PC-3 (cell line): ENCODE results near the gene TPM4. TPM values are rescaled to one million over a fixed set of nuclear protein-coding genes. Genes with fewer than 3 reads are reported as not detected.

Experiments used
- ATAC-seq: fragments of 200-7000 bp; cut with Tn5 transposase; 2 replicates; pipeline ENCODE4 v1.9.1; 2020; ENCODE audit warnings: mild to moderate bottlenecking, moderate library complexity
- BruUV-seq: library from RNA; stranded (reverse); fragments of 400-500 nt; replicated peaks from 2 replicates; lab custom pipeline; 2021; lab: Mats Ljungman, UMichigan
- CTCF ChIA-PET: fragments of 300-600 bp; sonication (Branson Sonifier 250); formaldehyde crosslinking; loops from one replicate; lab custom pipeline; 2022; ENCODE audit warnings: antibody characterized with exemption; lab: Charles Lee
- POLR2A ChIA-PET: fragments of 300-600 bp; sonication (Branson Sonifier 250); formaldehyde crosslinking; loops from one replicate; lab custom pipeline; 2022; ENCODE audit warnings: antibody characterized with exemption; ENCODE audit not compliant: unreplicated experiment; lab: Charles Lee
- DNase-seq: peaks from one replicate; pipeline ENCODE4 v3.0.0-alpha.2; 2015
- H2AFZ ChIP-seq: fragments of 300-600 bp; sonication (generic); 2 replicates; pipeline ENCODE4 v1.6.0; 2016; ENCODE audit warnings: antibody characterized with exemption, low read length
- H3F3A ChIP-seq: fragments of 300-600 bp; sonication (generic); one replicate; pipeline ENCODE4 v1.6.0; 2017; ENCODE audit warnings: antibody characterized with exemption, low read length, control low read depth, mild to moderate bottlenecking; ENCODE audit not compliant: unreplicated experiment
- H3K27ac ChIP-seq: fragments of 300-600 bp; sonication (generic); 2 replicates; pipeline ENCODE4 v1.5.1; 2016; ENCODE audit warnings: mild to moderate bottlenecking, low read length
- H3K27me3 ChIP-seq: fragments of 300-600 bp; sonication (generic); 2 replicates; pipeline ENCODE4 v1.6.1; 2016; ENCODE audit warnings: low read length, mixed read lengths
- H3K36me3 ChIP-seq: fragments of 300-600 bp; sonication (generic); 2 replicates; pipeline ENCODE4 v1.6.1; 2016; ENCODE audit warnings: low read depth, mixed run types, low read length, mixed read lengths
- H3K4me1 ChIP-seq: fragments of 300-600 bp; sonication (generic); 2 replicates; pipeline ENCODE4 v1.5.1; 2016; ENCODE audit warnings: low read length; ENCODE audit not compliant: insufficient read depth
- H3K4me2 ChIP-seq: fragments of 300-600 bp; sonication (generic); 2 replicates; pipeline ENCODE4 v1.6.0; 2016; ENCODE audit warnings: low read length
- H3K4me3 ChIP-seq: fragments of 300-600 bp; sonication (generic); 2 replicates; pipeline ENCODE4 v1.5.1; 2016; ENCODE audit warnings: mild to moderate bottlenecking, low read length, mixed read lengths
- H3K79me2 ChIP-seq: fragments of 300-600 bp; sonication (generic); 2 replicates; pipeline ENCODE4 v1.6.1; 2017; ENCODE audit warnings: low read length, mixed read lengths
- H3K9ac ChIP-seq: fragments of 300-600 bp; sonication (generic); 2 replicates; pipeline ENCODE4 v1.6.0; 2016; ENCODE audit warnings: mild to moderate bottlenecking, low read length
- H3K9me2 ChIP-seq: fragments of 300-600 bp; sonication (generic); replicated peaks from 2 replicates; pipeline ENCODE4 v1.6.1; 2016; ENCODE audit warnings: mixed run types, low read length, mixed read lengths
- H3K9me3 ChIP-seq: fragments of 300-600 bp; sonication (generic); 2 replicates; pipeline ENCODE4 v1.6.1; 2016; ENCODE audit warnings: low read length, mixed read lengths
- H4K20me1 ChIP-seq: fragments of 300-600 bp; sonication (generic); 2 replicates; pipeline ENCODE4 v1.6.1; 2016; ENCODE audit warnings: low read length, mixed read lengths
- CTCF ChIP-seq: fragments of 300-600 bp; sonication (generic); conservative IDR thresholded peaks from 2 replicates; pipeline ENCODE4 v1.5.1; 2017; ENCODE audit warnings: antibody characterized with exemption, low read depth, mild to moderate bottlenecking, low read length
- EZH2 ChIP-seq: fragments of 300-600 bp; sonication (generic); IDR thresholded peaks from one replicate; pipeline ENCODE4 v1.6.1; 2017; ENCODE audit warnings: antibody characterized with exemption, mild to moderate bottlenecking, low read length; ENCODE audit not compliant: unreplicated experiment
- EZH2phosphoT487 ChIP-seq: fragments of 300-600 bp; sonication (generic); IDR thresholded peaks from 2 replicates; pipeline ENCODE4 v1.6.1; 2018; ENCODE audit warnings: mild to moderate bottlenecking, antibody characterized with exemption, low read length, borderline replicate concordance
- intact Hi-C: fragments of 100-400 bp; cut with micrococcal nuclease; formaldehyde crosslinking; loops from 2 replicates; pipeline ENCODE4 v1.9.0; 2023
- total RNA-seq: library from RNA; depleted of rRNA; stranded (reverse); fragments of >200 nt; gene quantifications from 2 replicates; pipeline ENCODE4 v1.2.3, GENCODE V29; 2014

TPM4 gene
- total RNA-seq, 1 experiment from 2014 or later = 135 TPM

- no TSS peak for BruUV-seq
- no peaks in the 10 kb centered on the region for H3K9me3 ChIP-seq
- H3K9me2 ChIP-seq = no peaks in the 10 kb centered on the region
- DNase-seq (no peak), ATAC-seq (no peak)
- intact Hi-C loops = no loop called here
- TF ChIP-seq CTCF = no peak
- no peak for TF ChIP-seq EZH2
- TF ChIP-seq EZH2phosphoT487 = no peak
- H2AFZ ChIP-seq = no peak overlapping the region
- H3K79me2 ChIP-seq = no peaks in the 10 kb centered on the region
- H3K4me3 ChIP-seq = no peak overlapping the region
- no peaks in the 10 kb centered on the region for H3K4me1 ChIP-seq
- no peaks in the 10 kb centered on the region for H3F3A ChIP-seq
- no peaks in the 10 kb centered on the region for H4K20me1 ChIP-seq
- ChIA-PET POLR2A (no interaction called here), CTCF (no interaction called here)
- no peak overlapping the region for H3K9ac ChIP-seq
- H3K27ac ChIP-seq = no peak overlapping the region
- H3K36me3 ChIP-seq = no peaks in the 10 kb centered on the region
- no peak overlapping the region for H3K4me2 ChIP-seq
- no peaks in the 10 kb centered on the region for H3K27me3 ChIP-seq
Measured at GRCh38 chr19:16031872-16032200, 44.5 kb upstream of the TPM4 start.

- Histone ChIP-seq H3K9ac (no peak overlapping the region), H3K27me3 (no peaks in the 10 kb centered on the region), H2AFZ (no peak overlapping the region), H3K9me2 (no peaks in the 10 kb centered on the region), H3F3A (no peaks in the 10 kb centered on the region), H4K20me1 (no peaks in the 10 kb centered on the region), H3K36me3 (no peaks in the 10 kb centered on the region), H3K27ac (no peak overlapping the region), H3K4me1 (no peaks in the 10 kb centered on the region), H3K9me3 (no peaks in the 10 kb centered on the region), H3K4me3 (no peak overlapping the region), H3K4me2 (no peak overlapping the region), H3K79me2 (no peaks in the 10 kb centered on the region)
- POLR2A ChIA-PET = no interaction called here
- TF ChIP-seq EZH2 (no peak), CTCF (no peak), EZH2phosphoT487 (no peak)
- no TSS peak for BruUV-seq
- intact Hi-C loops = no loop called here
- ATAC-seq (no peak), DNase-seq (no peak)
- CTCF ChIA-PET = no interaction called here
Measured at GRCh38 chr19:16032509-16033135, 43.7 kb upstream of the TPM4 start.

GRCh38 chr19:16033136-16033530 is 43.2 kb upstream of the TPM4 start:
- no peak overlapping the region for H3K4me3 ChIP-seq
- no peaks in the 10 kb centered on the region for H3K27me3 ChIP-seq
- no peaks in the 10 kb centered on the region for H4K20me1 ChIP-seq
- intact Hi-C loops = no loop called here
- no peak overlapping the region for H3K27ac ChIP-seq
- no peak overlapping the region for H2AFZ ChIP-seq
- CTCF ChIA-PET = no interaction called here
- no peaks in the 10 kb centered on the region for H3K36me3 ChIP-seq
- no peaks in the 10 kb centered on the region for H3K4me1 ChIP-seq
- no peaks in the 10 kb centered on the region for H3K79me2 ChIP-seq
- no peak for DNase-seq
- H3K4me2 ChIP-seq = no peak overlapping the region
- POLR2A ChIA-PET = no interaction called here
- no peak for TF ChIP-seq EZH2
- no peak for TF ChIP-seq CTCF
- no peak for TF ChIP-seq EZH2phosphoT487
- no TSS peak for BruUV-seq
- no peaks in the 10 kb centered on the region for H3K9me3 ChIP-seq
- H3K9me2 ChIP-seq = no peaks in the 10 kb centered on the region
- H3K9ac ChIP-seq = no peak overlapping the region
- no peak for ATAC-seq
- H3F3A ChIP-seq = no peaks in the 10 kb centered on the region
